Stimulated activated CD8-positive, alpha-beta memory T cell treated with anti-CD3 and anti-CD28 coated beads, Interleukin-12 subunit alpha, Interleukin-12 subunit beta, amount 100 ng/mL, for 1 hour (primary cell): ENCODE results near the gene KCNQ1.
"Not testable (repeated sequence)": the region's sequence is repeated elsewhere in the genome, so short reads cannot be mapped to it uniquely, and the experiment has no call there.

Source experiments
- DNase-seq: peaks from one replicate; pipeline ENCODE4 v3.0.0-alpha.2; 2020; ENCODE audit warnings: low read depth

Gene KCNQ1

DNA sequence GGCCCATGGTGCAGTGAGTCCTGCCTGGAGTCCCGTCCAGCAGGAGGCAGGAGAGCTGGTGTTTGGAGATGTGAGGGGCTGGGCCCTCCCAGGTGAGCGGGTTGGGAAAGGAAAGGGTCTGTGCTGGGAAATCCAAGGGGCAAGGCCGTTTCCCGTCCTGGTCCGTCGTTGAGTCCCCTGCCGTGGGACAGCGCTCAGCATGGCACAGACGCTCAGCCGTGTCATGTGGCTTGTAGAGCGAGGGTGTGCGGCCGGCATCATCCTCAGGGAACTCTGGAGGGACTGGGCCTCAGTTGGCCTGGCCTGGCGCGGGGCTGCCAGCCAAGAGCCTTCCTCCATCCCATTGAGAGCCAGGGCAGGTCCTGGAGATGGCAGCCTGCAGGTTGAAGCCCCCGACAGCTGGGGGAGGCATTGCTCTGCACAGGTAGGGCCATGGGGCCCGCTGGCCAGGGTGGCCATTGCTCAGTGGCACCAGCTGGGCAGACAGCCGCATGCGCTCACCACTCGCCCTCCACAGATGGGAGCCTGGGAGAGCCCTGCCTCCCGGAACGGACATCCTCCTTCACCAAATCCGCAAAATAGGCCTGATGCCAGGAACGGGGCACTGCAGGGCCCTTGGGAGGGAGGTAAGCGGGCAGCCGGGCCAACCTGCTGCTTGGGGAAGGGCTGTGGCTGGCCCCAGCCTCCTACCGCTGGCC lies 28.7 kb downstream of the KCNQ1 start:
- DNase-seq = no peak

DNA sequence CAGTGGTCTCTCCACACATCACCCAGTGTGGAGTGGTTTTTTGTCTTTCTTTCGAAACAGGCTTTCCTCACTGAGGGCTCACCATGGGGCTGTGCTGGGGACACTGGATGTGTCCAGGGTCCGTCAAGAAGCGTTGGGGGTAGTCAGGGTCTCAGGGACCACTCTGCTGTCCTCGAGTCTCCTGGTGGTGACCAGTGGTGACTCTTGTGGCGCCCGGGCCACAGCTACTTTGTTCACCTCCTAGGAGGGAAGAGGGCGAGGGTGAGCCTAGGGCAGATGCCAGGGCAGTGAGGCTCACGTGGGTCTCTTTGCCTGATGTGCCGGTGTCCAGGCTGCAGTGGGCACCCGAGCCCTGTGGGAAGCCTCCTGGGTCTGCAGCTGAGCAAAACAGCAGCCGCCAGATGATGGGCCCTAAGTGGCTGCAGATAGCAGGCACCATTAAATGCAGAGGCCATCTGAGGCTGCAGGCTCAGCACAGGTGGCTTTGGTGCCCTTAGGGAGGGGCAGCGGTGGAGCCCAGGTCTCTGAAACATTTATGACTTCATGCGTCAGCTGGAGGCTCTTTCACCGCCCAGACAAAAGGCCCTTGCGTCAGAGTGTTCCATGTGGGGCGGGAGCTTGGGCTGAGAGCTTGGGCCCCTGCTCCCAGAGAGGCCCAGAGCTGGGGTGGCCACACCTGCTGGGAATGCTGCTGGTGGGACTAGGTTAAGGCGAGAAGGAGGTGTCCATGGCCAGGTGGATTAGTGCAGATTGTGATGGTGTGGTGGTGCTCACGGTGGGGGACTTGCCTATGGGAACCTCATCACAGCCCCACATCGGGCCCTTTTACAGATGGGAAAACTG lies 29.5 kb downstream of the KCNQ1 start:
- no peak for DNase-seq

DNA sequence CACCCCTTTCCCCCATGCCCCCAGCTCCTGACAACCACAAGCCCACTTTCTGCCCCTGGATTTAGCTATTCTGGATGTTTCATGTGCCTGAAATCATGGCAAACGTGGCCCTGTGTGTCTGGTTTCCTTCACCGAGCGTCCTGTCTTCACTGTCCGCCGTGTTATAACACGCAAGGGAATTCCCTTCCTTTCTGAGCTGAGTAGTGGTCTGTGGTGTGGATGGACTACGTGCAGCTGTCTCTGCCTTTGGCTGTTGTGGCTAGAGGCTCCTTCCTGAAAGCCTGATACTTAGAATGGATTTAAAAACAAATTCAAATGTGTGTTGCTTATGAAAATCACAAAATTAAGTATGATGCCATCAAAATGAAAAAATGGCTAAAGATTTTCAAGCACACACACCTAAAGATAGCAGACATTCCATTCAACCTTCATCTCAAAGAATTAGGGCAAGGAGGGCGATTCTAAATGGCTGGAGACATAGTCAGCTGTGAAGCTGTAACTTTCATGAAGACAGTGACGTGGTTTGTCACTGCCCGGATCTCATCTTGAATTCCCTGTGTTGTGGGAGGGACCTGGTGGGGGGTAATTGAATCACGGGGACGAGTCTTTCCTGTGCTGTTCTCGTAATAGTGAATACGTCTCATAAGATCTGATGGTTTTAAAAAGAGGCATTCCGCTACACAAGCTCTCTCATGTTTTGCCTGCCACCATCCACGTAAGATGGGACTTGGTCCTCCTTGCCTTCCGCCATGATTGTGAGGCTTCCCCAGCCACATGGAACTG lies 30.5 kb downstream of the KCNQ1 start:
- no peak for DNase-seq

DNA sequence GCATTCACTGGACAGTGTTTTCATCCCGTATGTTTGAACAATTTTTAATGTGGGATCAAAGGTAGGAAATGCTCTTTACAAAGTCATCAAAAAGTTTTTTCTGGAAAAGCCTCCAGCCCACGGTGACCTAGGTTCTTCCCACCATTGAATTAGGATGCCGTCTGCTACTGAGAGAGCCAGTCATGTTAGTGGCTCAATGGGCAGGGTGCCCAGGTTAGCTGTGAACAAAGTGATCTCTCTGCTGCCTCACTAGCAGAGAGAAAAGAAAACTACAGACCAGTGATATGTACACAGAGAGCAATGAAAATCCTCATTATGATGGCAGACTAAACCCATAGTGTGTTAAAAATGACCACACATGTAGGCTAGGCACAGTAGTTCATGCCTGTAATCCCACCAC lies 32.4 kb downstream of the KCNQ1 start:
- DNase-seq = no peak

DNA sequence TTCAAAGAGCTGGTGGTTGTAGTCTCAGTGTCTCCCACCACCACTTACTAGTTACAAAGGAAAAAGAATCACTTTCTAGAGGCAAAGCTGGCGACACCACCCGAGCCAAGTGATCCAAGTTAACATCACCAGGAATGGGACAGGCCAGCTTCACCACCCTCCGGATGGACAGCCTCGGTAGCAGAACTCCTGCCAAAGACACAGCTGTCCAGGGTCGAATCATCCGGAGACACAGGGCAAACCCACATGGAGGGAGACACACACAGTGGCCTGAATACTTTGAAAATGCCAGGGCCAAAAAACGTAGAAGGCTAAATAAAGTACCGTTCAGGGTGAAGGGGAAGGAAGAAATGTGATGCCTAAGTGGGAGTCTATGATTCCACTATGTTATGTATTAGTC lies 33.1 kb downstream of the KCNQ1 start:
- DNase-seq = no peak

DNA sequence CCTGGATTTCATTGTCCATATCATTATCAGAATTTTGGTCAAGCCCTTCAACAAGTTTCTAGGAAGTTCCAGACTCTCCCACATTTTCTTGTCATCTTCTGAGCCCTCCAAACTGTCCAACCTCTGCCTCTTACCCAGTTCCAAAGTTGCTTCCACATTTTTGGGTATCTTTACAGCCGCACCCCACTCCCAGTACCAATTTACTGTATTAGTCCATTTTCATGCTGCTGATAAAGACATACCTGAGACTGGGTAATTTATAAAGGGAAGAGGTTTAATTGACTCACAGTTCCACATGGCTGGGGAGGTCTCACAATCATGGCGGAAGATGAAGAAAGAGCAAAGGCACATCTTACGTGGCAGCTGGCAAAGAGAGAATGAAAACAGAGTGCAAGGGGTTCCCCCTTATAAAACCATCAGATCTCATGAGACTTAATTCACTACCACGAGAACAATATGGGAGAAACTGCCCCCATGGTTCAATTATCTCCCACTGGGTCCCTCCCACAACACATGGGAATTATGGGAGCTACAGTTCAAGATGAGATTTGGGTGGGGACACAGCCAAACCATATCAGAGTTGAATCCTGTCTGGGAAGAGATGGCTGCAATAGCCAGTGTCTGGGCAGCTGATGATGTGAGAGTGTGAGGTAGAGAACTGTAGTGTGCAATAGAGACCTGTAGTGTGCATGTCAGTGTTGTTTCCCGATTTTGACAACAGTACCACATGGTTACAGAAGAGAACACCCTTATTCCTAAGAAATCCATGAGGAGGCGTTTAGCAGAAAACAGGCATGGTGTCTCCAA lies 35.5 kb downstream of the KCNQ1 start:
- DNase-seq = not testable (repeated sequence)

DNA sequence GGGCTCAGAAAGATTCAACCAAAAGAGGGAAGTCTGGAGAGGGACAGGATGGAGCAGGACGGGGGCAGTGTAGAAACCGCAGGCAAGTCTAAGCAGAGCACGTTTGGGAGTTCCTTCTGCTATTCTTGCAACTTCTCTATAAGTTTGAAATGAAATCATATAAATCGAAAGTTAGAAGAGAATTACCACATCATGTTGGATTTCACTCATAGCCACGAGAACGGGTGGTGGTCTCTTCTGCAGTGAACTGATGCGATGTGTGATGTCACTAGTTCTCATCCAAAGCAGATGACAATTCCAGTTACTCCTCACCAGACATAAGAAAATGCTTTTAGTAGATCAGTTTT lies 36.0 kb downstream of the KCNQ1 start:
- no peak for DNase-seq

DNA sequence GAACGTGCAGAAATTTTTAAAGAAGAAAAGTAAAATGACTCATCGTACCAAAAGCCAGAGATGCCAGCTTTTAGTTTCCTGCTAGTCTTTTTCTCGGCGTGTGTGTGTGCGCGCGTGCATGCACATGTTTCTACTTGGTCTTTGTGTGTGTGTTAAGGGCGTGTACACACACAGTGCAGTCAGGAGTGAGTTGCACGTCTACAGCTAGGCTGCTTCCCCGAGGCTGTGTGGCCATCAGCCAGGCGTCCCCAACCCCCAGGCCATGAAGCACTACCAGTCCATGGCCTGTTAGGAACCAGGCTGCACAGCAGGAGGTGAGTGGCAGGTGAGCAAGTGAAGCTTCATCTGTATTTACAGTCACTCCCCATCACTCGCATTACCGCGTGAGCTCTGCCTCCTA lies 36.4 kb downstream of the KCNQ1 start:
- no peak for DNase-seq

DNA sequence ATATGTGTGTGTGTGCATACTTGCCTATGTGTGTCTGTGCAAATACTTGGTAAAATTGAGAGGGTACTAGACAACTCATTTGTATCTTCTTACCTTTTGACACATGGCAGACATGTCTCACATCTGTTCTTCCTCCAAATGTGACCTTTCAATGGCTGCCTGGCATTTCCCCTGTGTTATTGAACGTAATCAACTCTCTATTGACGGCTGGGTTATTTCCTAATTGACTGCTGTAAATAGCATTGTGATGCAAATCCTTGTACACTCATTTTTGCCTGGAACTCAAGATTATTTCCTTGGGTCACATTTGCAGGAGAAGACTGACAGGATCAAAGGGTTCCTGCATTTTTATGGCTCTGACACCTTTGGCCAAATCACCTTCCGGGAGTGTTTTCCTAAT lies 37.4 kb downstream of the KCNQ1 start:
- DNase-seq = no peak

DNA sequence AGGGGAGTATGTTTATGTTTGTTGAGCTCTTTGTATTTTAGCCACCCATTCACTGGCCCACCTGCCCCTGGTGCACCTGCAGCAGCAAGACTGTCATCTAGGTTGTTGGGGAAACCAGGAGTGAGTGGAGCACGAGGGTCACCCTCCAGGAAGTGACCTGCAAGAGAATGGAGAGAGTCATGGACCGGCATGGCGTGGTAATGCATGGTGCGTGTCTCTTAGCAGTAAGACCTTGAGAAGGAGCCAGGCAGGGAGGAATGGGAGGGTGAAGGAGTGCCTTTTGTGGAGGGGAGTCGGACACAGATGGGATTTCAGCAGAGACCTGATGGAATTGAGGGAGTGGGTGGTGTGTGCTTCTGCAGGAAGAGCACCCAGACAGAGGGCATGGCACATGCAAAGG lies 37.9 kb downstream of the KCNQ1 start:
- DNase-seq = no peak

DNA sequence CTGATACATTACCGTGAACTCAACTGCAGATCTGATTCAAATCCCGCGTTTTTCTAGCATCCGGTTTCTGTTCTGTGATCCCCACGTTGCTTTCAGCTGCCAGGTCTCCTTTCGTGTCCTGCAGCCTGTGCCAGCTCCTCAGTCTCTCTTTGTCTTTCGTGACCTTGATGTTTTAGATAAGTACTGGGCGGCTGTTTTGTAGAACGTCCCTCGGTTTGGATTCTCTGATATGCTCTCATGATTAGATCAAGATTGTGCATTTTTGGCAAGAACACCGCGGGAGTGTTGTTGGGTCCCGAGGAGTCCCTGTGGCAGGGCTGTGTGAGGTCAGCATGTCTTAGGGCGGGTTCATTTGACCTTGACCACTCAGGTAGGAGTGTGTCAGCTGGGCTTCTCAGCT lies 38.6 kb downstream of the KCNQ1 start:
- no peak for DNase-seq

DNA sequence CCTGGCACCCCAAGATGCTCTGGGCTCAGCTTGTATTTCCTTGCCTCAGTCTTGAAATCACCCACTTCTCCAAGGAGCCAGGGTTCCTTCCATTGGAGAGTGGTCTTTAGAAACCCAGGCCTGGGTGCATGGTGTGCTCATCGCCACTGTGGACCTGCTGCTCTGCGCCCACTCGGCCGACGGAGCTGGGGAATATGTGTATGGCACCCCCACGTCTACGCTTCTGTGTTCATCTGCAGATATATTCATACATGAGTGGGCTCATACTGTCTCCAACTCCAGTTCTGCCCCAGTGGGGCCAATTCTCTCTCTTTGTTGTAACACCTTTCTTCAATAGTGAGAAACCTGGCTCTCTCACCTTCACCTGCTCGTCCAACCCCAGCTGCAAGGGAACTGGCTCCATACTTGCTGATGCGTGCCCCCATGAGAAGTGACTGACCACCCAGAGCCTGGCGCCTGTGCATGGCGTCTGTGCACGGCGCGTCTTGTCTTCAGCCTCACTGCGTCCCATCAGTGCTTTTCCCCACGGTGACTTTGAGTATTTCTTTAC lies 39.8 kb downstream of the KCNQ1 start:
- DNase-seq = no peak

DNA sequence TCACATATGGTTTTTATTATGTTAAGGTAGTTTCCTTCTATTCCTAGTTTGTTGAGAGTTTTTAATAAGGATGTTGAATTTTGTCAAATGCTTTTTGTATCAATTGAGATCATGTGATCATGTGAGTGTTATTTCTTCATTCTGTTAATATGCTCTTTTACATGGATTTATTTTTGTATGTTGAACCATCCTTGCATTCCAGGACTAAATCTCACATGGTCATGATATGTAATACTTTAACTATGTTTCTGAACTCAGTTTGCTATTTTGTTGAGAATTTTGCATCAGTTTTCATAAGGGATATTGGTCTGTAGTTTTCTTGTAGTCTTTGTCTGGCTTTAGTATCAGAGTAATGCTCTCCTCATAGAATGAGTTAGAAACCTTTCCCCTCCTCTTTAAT lies 43.2 kb downstream of the KCNQ1 start:
- DNase-seq = no peak

DNA sequence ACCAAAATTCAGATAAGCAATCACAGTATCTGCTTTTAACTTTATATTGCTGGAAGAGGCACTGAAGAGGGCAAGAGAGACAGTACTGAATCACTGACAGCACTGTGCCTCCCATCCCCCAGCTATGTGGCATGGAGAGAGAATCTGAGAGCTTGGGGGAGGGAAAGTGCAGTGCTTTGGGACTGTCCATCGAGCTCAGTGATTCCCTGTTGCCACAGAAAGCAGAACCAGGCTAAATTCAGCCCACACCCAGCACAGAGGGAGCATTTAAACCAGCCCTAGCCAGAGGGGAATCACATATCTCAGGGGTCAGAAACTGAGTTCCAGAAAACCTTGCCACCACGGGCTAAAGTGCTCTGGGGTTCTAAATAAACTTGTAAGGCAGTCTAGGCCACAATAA lies 44.3 kb downstream of the KCNQ1 start:
- DNase-seq = no peak

DNA sequence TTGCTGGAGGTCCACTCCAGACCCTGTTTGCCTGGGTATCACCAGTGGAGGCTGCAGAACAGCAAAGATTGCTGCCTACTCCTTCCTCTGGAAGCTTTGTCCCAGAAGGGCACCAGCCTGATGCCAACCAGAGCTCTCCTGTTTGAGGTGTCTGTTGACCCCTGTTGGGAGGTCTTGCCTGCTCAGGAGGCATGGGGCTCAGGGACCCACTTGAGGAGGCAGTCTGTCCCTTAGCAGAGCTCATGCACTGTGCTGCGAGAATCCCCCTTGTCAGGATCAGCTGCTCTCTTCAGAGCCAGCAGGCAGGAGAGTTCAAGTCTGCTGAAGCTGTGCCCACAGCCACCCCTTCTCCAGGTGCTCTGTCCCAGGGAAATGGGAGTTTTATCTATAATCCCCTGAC lies 53.1 kb downstream of the KCNQ1 start:
- not testable (repeated sequence) for DNase-seq

DNA sequence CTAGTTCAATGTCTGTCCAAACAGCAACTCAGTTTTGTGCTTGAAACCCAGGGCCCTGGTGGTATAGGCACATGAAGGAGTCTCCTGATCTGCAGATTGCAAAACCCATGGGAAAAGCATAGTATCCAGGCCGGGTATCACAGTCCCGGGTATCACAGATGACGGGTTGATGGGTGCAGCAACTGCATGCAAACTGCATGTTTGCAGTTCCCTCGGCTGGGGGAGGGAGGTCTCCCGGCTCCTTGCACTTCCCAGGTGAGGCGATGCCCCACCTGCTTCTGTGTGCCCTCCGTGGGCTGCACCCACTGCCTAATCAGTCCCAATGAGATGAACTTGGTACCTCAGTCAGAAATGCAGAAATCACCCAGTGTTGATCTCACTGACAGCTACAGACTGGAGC lies 53.9 kb downstream of the KCNQ1 start:
- DNase-seq = no peak

DNA sequence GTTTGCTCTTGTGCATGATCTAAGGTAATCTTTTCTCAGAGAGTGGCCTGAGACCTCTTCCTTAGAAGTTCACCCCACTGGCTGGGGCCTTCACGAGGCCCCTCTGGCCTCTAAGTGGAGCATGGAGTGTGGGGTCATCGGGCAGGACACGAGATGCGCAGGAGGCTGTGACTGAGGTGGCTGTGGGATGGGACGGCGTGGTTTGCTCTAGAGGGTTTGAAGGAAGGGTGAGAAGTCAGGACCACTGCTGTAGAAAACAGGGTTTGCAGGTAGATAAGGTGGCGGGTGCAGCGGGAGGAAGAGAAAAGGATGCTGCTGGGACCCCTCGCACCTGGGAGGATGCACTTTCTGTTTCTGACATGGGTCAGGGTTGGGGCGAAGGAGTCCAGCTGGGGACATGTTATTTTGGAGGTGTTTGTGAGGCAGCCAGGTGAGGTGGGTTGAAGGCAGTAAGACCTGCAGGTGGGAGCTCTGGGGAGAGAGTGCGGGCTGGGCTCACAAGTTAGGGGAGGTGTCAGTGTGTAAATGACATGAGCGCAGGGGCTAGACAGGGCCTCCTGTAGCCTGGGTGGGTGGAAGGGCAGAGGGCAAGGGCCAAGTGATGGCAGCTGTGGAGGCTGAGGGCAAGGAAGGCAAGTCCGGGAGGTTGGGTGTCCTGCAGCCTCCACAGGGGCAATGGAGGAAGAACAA lies 62.5 kb downstream of the KCNQ1 start:
- DNase-seq = no peak

DNA sequence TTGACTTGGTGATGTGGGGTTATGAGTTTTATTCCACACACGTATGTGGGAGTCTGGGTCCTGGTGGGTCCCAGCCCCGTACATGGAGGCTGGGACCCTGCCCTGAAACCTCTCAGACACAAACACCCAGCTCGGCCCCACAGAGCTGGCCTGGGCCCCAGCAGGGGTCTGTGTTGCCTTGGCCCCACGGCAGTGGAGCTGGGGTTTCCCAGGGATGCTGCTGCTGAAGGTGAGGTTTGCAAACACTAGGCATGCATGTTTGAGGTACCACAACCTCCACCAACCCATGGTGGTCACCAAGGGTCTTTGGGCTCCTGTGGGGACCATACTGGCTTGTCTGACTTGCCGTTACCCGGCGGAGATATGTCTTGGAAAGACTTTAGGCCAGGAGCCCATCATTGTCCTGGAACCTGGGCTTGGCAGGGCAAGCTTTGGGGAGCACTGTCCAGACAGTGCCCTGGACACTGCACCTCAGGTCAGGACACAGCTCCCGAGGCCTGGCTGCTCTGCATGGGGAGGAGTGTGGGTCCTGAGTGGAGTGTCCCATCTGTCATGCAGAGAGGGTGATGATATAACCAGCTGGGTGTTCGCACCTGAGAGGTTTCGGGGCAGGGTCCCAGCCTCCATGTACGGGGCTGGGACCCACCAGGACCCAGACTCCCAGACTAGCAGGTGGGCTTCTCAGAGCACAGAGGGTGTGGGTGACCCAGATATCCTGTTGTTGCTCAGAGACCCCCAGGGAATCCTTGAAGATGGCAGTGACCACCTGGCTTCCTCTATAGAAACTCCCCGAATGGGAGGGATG lies 63.3 kb downstream of the KCNQ1 start:
- DNase-seq = no peak

DNA sequence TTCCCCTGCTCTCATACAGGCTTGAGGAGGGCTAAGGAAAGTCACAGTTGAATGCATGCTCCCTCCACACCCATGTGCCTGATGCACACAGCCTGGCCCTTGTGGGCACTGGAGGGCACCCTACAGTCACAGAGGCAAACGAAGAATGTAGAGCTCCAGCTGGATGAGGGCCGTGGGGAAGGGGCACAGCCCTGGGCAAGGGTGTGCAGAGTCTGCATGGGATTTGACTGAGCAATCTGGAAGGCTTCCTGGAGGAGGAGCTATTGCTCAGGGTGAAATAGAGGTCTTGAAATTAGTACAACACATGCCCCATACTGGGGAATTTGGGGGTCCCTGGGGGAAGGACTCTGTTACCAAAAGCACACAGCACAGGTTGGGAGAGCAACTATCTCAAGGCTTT lies 64.0 kb downstream of the KCNQ1 start:
- DNase-seq = no peak

DNA sequence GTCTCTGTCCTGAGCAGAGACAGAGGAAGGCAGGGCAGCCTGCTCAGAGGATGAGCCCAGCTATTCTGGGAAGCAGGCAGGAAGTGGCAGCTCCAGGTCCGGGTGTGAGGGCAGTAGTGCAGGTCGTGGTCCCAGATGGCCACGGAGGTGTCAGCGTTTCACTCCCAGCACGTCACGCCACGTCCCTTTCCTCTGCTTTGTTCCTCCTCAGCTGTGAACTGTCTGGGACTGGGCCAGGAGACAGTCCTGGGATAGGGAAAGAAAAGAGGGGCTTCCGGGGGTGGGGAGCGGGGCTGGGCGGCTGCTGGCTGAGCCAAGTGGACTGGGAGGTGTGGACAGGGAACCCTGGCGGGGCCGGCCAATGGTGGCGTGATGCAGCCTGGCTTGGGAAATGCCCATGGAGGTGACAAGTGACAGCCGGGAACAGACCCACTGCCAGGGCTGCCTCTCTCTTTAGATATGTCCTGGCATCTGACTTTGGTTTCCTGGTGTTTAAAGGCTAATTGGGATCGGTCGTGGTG lies 64.7 kb downstream of the KCNQ1 start:
- DNase-seq = no peak
